Hepatic stellate cell (primary cell): ENCODE data around the gene SMOC2.

Experiments used
- DNase-seq: peaks from one replicate; pipeline ENCODE4 v3.0.0; 2011; ENCODE audit warnings: low spot score

Gene SMOC2

GRCh38 chr6:168442646-168443045, 1.7 kb downstream of the SMOC2 start:
- no peak for DNase-seq

GRCh38 chr6:168447282-168447681, 6.3 kb downstream of the SMOC2 start:
- no peak for DNase-seq

- DNase-seq: no peak
Measured at GRCh38 chr6:168447700-168448099, 6.7 kb downstream of the SMOC2 start.

- DNase-seq: no peak
Measured at GRCh38 chr6:168448243-168448855, 7.4 kb downstream of the SMOC2 start.

GRCh38 chr6:168450917-168451316, 9.9 kb downstream of the SMOC2 start:
- DNase-seq: no peak

GRCh38 chr6:168451805-168452517, 11.0 kb downstream of the SMOC2 start:
- no peak for DNase-seq

- DNase-seq: no peak
Measured at GRCh38 chr6:168452685-168453377, 11.8 kb downstream of the SMOC2 start.

- no peak for DNase-seq
Measured at GRCh38 chr6:168455847-168456530, 15.0 kb downstream of the SMOC2 start.

- DNase-seq: no peak
Measured at GRCh38 chr6:168456907-168457652, 16.1 kb downstream of the SMOC2 start.

- no peak for DNase-seq
Measured at GRCh38 chr6:168457653-168457934, 16.6 kb downstream of the SMOC2 start.

GRCh38 chr6:168458101-168458500, 17.1 kb downstream of the SMOC2 start:
- DNase-seq: no peak

- DNase-seq: no peak
Measured at GRCh38 chr6:168459572-168459971, 18.6 kb downstream of the SMOC2 start.

GRCh38 chr6:168462289-168462853, 21.4 kb downstream of the SMOC2 start:
- DNase-seq: no peak

- DNase-seq: no peak
Measured at GRCh38 chr6:168464546-168464945, 23.6 kb downstream of the SMOC2 start.

GRCh38 chr6:168468045-168468444, 27.1 kb downstream of the SMOC2 start:
- no peak for DNase-seq

- no peak for DNase-seq
Measured at GRCh38 chr6:168469521-168469920, 28.5 kb downstream of the SMOC2 start.

GRCh38 chr6:168469926-168470325, 28.9 kb downstream of the SMOC2 start:
- DNase-seq: no peak

- DNase-seq: no peak
Measured at GRCh38 chr6:168472363-168472762, 31.4 kb downstream of the SMOC2 start.

GRCh38 chr6:168473197-168473596, 32.2 kb downstream of the SMOC2 start:
- no peak for DNase-seq

GRCh38 chr6:168475188-168476013, 34.4 kb downstream of the SMOC2 start:
- DNase-seq: no peak

- DNase-seq: no peak
Measured at GRCh38 chr6:168479421-168479820, 38.4 kb downstream of the SMOC2 start.
